ENCODE results near the gene CDH12.

Gene CDH12

DNA sequence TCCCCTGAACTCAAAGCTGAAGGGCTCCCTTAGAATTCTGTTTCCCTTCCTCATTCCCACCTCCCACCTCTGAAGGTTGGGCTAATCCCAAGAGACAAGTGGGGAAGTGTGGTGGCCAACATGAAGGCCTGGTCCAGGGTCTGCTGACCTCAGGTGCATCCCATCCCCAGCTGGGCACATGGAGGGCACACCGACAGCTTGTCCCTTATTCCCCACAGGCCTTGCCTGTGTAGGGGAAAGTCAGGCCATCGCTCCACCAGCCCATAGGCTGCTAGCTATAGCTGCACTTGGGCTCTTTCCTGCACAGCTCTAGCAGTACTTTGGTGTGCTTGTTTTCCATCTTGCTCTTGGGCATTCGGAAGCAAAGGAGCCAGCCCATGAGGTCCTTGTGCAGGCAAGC, 247.7 kb downstream of the CDH12 start:
- no peaks in the 10 kb centered on the region for H3K4me1 Mint-ChIP-seq
- no peak overlapping the region for H3K27ac Mint-ChIP-seq
- TF ChIP-seq, protein P1, sequence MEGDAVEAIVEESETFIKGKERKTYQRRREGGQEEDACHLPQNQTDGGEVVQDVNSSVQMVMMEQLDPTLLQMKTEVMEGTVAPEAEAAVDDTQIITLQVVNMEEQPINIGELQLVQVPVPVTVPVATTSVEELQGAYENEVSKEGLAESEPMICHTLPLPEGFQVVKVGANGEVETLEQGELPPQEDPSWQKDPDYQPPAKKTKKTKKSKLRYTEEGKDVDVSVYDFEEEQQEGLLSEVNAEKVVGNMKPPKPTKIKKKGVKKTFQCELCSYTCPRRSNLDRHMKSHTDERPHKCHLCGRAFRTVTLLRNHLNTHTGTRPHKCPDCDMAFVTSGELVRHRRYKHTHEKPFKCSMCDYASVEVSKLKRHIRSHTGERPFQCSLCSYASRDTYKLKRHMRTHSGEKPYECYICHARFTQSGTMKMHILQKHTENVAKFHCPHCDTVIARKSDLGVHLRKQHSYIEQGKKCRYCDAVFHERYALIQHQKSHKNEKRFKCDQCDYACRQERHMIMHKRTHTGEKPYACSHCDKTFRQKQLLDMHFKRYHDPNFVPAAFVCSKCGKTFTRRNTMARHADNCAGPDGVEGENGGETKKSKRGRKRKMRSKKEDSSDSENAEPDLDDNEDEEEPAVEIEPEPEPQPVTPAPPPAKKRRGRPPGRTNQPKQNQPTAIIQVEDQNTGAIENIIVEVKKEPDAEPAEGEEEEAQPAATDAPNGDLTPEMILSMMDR (IDR thresholded peaks at IDR 0.05): no peak
- H3K27me3 Mint-ChIP-seq (ENCODE audit: low read depth, poor library complexity): no peaks in the 10 kb centered on the region
- H3K4me3 Mint-ChIP-seq: no peak overlapping the region
- H3K9me3 Mint-ChIP-seq: peaks cover 9% of the 10 kb centered on the region
- no peak for DNase-seq
- no peaks in the 10 kb centered on the region for H3K36me3 Mint-ChIP-seq (ENCODE audit: low read depth)

DNA sequence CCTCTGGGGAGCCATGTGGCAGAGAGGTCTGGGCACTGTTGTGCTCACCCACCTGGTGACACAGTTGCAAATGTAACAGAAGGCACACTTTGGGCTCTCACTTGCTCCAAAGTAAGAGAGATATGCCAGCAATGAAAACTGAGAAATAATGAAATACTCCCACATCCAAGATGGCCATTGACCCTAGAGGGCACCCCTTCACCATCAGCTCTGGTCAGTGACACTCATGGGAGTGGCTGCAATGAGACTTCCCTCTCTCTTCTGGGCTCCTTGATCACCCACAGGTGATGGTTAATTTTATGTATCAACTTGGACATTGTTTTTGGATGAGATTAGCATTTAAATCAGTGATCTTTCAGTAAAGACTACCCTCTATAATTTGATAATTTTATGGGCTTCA, 248.4 kb downstream of the CDH12 start:
- TF ChIP-seq, protein P1 (IDR thresholded peaks at IDR 0.05): no peak
- H3K4me3 Mint-ChIP-seq: no peak overlapping the region
- H3K27ac Mint-ChIP-seq: no peak overlapping the region
- peaks cover 9% of the 10 kb centered on the region for H3K9me3 Mint-ChIP-seq
- H3K27me3 Mint-ChIP-seq (ENCODE audit: low read depth, poor library complexity): no peaks in the 10 kb centered on the region
- DNase-seq: no peak
- no peaks in the 10 kb centered on the region for H3K36me3 Mint-ChIP-seq (ENCODE audit: low read depth)
- H3K4me1 Mint-ChIP-seq: no peaks in the 10 kb centered on the region

DNA sequence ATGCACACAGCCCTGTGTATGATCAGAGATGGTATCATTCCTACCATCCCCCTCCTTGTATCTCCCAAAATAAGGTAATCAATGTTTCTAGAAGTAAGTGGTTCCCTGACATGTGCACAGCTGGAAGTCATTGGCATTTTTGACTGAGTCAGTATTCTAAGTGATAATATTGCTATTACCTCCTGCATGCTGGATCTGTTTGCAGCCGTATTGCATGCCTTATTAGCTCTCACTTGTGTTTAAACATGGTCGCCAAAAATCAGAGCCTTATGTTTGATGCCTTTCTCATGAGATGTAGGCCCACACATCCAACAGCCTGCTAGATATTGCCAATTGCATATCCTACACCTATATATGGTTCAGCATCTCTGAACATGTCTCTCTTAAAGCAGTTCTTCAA, 254.3 kb downstream of the CDH12 start:
- TF ChIP-seq, protein P1 (IDR thresholded peaks at IDR 0.05): no peak
- DNase-seq: no peak
- Mint-ChIP-seq H3K4me1 (no peaks in the 10 kb centered on the region), H3K27me3 (ENCODE audit: low read depth, poor library complexity) (no peaks in the 10 kb centered on the region), H3K4me3 (no peak overlapping the region), H3K27ac (no peak overlapping the region), H3K9me3 (no peaks in the 10 kb centered on the region), H3K36me3 (ENCODE audit: low read depth) (no peaks in the 10 kb centered on the region)

DNA sequence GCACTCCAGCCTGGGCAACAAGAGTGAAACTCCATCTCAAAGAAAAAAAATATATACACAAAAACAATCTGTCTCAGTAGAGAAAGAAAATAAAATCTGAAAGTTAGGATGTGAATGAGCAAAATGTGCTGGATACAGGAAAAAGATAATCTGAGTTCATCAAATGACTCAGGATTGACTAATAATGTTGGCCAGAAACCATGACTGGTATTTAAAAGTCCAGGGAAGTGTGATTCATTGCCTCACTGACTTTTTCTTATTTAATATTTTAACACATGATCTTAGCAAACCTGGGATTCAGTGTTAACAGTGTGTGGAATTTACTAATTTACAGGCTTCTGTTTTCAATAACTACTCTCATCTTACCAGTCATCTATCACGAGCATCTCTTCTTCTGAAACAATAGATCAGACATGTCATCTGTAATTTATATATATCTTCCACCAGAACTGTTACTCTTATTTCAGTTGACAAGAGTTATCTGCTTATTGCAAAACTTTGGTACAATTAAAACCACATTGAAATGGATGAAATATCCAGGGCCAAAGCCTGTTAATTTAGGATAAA, 256.7 kb downstream of the CDH12 start:
- Mint-ChIP-seq H3K36me3 (ENCODE audit: low read depth) (no peaks in the 10 kb centered on the region), H3K27ac (no peak overlapping the region), H3K9me3 (no peaks in the 10 kb centered on the region), H3K4me1 (no peaks in the 10 kb centered on the region), H3K27me3 (ENCODE audit: low read depth, poor library complexity) (peaks cover 4% of the 10 kb centered on the region), H3K4me3 (no peak overlapping the region)
- DNase-seq: no peak
- TF ChIP-seq, protein P1 (IDR thresholded peaks at IDR 0.05): no peak

DNA sequence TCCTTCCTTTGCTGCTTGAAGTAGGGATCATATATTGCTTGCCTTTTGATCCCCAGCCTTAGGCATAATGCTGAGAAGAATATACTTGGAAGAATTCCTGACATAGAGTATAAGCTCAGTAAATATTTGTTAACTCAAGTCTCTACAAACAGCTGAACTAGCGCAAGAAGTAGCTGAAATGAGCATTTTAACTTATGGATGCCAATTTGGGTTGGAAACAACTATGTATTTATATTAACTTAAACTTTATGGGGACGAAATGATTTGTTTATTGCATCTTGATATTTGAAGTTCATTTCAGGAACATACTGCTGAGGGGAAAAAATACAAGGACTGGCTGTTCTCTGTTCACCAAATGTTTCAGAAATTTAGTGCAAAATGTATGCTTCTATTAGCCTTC, 258.7 kb downstream of the CDH12 start:
- Mint-ChIP-seq H3K36me3 (ENCODE audit: low read depth) (no peaks in the 10 kb centered on the region), H3K9me3 (no peaks in the 10 kb centered on the region), H3K4me3 (no peak overlapping the region), H3K27ac (no peak overlapping the region), H3K4me1 (no peaks in the 10 kb centered on the region), H3K27me3 (ENCODE audit: low read depth, poor library complexity) (peaks cover 4% of the 10 kb centered on the region)
- TF ChIP-seq, protein P1 (IDR thresholded peaks at IDR 0.05): no peak
- DNase-seq: no peak

DNA sequence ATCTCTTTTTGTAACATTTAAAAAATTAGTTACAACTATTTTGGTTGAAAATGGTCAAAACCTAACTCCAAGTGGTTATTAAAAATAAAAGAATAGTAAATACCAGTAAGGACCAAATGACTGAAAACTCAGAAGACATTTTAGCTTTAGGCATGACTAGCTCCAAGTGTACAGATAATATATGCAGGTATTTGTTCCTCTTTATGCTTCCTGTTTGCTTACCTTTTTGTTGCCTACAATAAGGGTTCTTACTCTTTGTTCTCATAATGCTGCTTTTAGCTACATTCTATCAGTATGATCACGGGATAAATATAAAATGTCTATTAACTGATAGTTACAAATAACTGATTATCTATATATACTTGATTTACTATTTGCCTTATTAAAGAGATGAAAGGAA, 259.6 kb downstream of the CDH12 start:
- TF ChIP-seq, protein P1 (IDR thresholded peaks at IDR 0.05): no peak
- H3K4me1 Mint-ChIP-seq: no peaks in the 10 kb centered on the region

More for the DNA sequence above, 259.6 kb downstream of the CDH12 start:
- no peak overlapping the region for H3K4me3 Mint-ChIP-seq
- no peaks in the 10 kb centered on the region for H3K9me3 Mint-ChIP-seq
- H3K36me3 Mint-ChIP-seq (ENCODE audit: low read depth): no peaks in the 10 kb centered on the region
- H3K27me3 Mint-ChIP-seq (ENCODE audit: low read depth, poor library complexity): peaks cover 4% of the 10 kb centered on the region
- H3K27ac Mint-ChIP-seq: no peak overlapping the region
- no peak for DNase-seq
